HepG2 (cell line): ENCODE data around the gene SV2A. TPM values are rescaled to one million over a fixed set of nuclear protein-coding genes. Genes with fewer than 3 reads are reported as not detected.

Experiments used
- ATAC-seq: fragments of 200-7000 bp; cut with Tn5 transposase; 3 replicates; pipeline ENCODE4 v1.9.1; 2020; ENCODE audit warnings: mild to moderate bottlenecking, moderate library complexity
- BruUV-seq: library from RNA; stranded (reverse); fragments of 400-500 nt; replicated peaks from 2 replicates; lab custom pipeline; 2021; lab: Mats Ljungman, UMichigan
- CTCF ChIA-PET: fragments of 300-600 bp; formaldehyde crosslinking; extraction: SDS; loops from one replicate; lab custom pipeline; 2021; ENCODE audit warnings: low total read pairs, inconsistent platforms, low intra/inter-chr PET ratio; lab: Yijun Ruan, JAX
- POLR2A ChIA-PET: fragments of 350-600 bp; sonication (Branson Sonifier 250); formaldehyde crosslinking; loops from one replicate; lab custom pipeline; 2020; ENCODE audit warnings: antibody characterized with exemption, inconsistent platforms; lab: Yijun Ruan, JAX
- DNase-seq: peaks from one replicate; pipeline ENCODE4 v3.0.0-alpha.2; 2015; ENCODE audit warnings: low spot score
- FAIRE-seq: peaks from 3 replicates; lab custom pipeline; 2011; peaks lifted over from hg19 to GRCh38; lab: Jason Lieb, UNC
- H2AFZ ChIP-seq: one replicate; pipeline ENCODE4 v1.6.1; 2011; ENCODE audit warnings: low read length, inconsistent platforms
- H3K27ac ChIP-seq: fragments of 300-600 bp; 3 replicates; pipeline ENCODE4 v1.8.0; 2011; ENCODE audit warnings: mixed run types, mild to moderate bottlenecking, mixed read lengths, low read length, inconsistent platforms; ENCODE audit not compliant: insufficient read depth; ENCODE audit errors: extremely low read length
- H3K27me3 ChIP-seq, 2 experiments: fragments of 200-600 bp in 1 of 2; 2 replicates in 1 of 2; 3 replicates in 1 of 2; pipeline versions ENCODE4 v1.6.0 to v1.8.0; 2011; ENCODE audit warnings: low read length in 2 of 2, mild to moderate bottlenecking in 2 of 2, moderate library complexity in 2 of 2, inconsistent platforms in 1 of 2; ENCODE audit not compliant: insufficient read depth in 2 of 2, control insufficient read depth in 1 of 2
- H3K36me3 ChIP-seq, 2 experiments: fragments of 200-600 bp in 1 of 2; replicated peaks in 1 of 2; 2 replicates in 1 of 2; 3 replicates in 1 of 2; pipeline versions ENCODE4 v1.5.1 to v1.8.0; 2011; ENCODE audit warnings: low read length in 2 of 2, inconsistent platforms in 1 of 2; ENCODE audit not compliant: insufficient read depth in 2 of 2, control insufficient read depth in 1 of 2
- H3K4me1 ChIP-seq: 2 replicates; pipeline ENCODE4 v1.5.1; 2012; ENCODE audit warnings: low read length, inconsistent platforms; ENCODE audit not compliant: insufficient read depth
- H3K4me2 ChIP-seq: 2 replicates; pipeline ENCODE4 v1.6.0; 2011; ENCODE audit warnings: low read depth, low read length, inconsistent platforms
- H3K4me3 ChIP-seq, 3 experiments: fragments of 200-600 bp in 1 of 3; sonication (generic), shearing (Covaris generic) in 1 of 3; replicated peaks in 1 of 3; 2 replicates each; pipeline ENCODE4 v1.5.1; 2011 to 2016; ENCODE audit warnings: low read length in 3 of 3, inconsistent platforms in 2 of 3, low read depth in 2 of 3, mild to moderate bottlenecking in 2 of 3, control low read depth in 1 of 3, mixed read lengths in 1 of 3; ENCODE audit not compliant: insufficient read depth in 1 of 3
- H3K79me2 ChIP-seq: one replicate; pipeline ENCODE4 v1.6.1; 2011; ENCODE audit warnings: low read length, inconsistent platforms; ENCODE audit not compliant: insufficient read depth
- H3K9ac ChIP-seq: 2 replicates; pipeline ENCODE4 v1.6.0; 2011; ENCODE audit warnings: mild to moderate bottlenecking, low read depth, low read length, inconsistent platforms; ENCODE audit not compliant: insufficient read depth
- H3K9me3 ChIP-seq: 2 replicates; pipeline ENCODE4 v1.5.1; 2012; ENCODE audit warnings: mild to moderate bottlenecking, low read length
- H4K20me1 ChIP-seq: 2 replicates; pipeline ENCODE4 v1.6.0; 2011; ENCODE audit warnings: inconsistent platforms, mild to moderate bottlenecking, low read length, moderate library complexity; ENCODE audit not compliant: insufficient read depth
- AGO1 ChIP-seq: fragments of 200-400 bp; formaldehyde crosslinking; IDR thresholded peaks from 2 replicates; pipeline ENCODE4 v1.6.1; 2017; ENCODE audit warnings: mild to moderate bottlenecking, low read depth, low read length, moderate library complexity; ENCODE audit not compliant: poor library complexity, severe bottlenecking
- GTF2F1 ChIP-seq: fragments of 150-350 bp; IDR thresholded peaks from 2 replicates; pipeline ENCODE4 v1.6.1; 2014; ENCODE audit warnings: low read length
- KAT2B ChIP-seq: fragments of 150-350 bp; IDR thresholded peaks from 2 replicates; pipeline ENCODE4 v1.6.1; 2014; ENCODE audit warnings: low read depth, low read length, borderline replicate concordance
- KMT2A ChIP-seq: sonication (generic); formaldehyde crosslinking; IDR thresholded peaks from 2 replicates; pipeline ENCODE4 v1.4.0; 2020; ENCODE audit warnings: missing genetic modification reagents
- MED13 ChIP-seq: sonication (generic); formaldehyde crosslinking; IDR thresholded peaks from 2 replicates; pipeline ENCODE4 v1.5.0; 2020; ENCODE audit warnings: missing genetic modification reagents
- PCBP1 ChIP-seq: fragments of 200-400 bp; formaldehyde crosslinking; IDR thresholded peaks from 2 replicates; pipeline ENCODE4 v1.6.1; 2017; ENCODE audit warnings: mild to moderate bottlenecking, low read depth, low read length, borderline replicate concordance
- RORA ChIP-seq: sonication (generic); formaldehyde crosslinking; IDR thresholded peaks from 2 replicates; pipeline ENCODE4 v1.5.0; 2020; ENCODE audit warnings: mild to moderate bottlenecking, missing genetic modification reagents, moderate library complexity
- TAF15 ChIP-seq: fragments of 200-400 bp; formaldehyde crosslinking; IDR thresholded peaks from one replicate; pipeline ENCODE4 v1.6.1; 2018; ENCODE audit warnings: mild to moderate bottlenecking, low read depth, low read length; ENCODE audit not compliant: poor library complexity, severe bottlenecking
- ZFP62 ChIP-seq: sonication (generic); formaldehyde crosslinking; IDR thresholded peaks from 2 replicates; pipeline ENCODE4 v1.4.0; 2020; ENCODE audit warnings: missing genetic modification reagents
- ZNF605 ChIP-seq: sonication (generic); formaldehyde crosslinking; IDR thresholded peaks from 2 replicates; pipeline ENCODE4 v1.8.0; 2022; ENCODE audit warnings: mild to moderate bottlenecking, missing genetic modification reagents
- ZNF607 ChIP-seq: sonication (generic); formaldehyde crosslinking; IDR thresholded peaks from 2 replicates; pipeline ENCODE4 v1.5.1; 2020; ENCODE audit warnings: missing genetic modification reagents, mild to moderate bottlenecking, borderline replicate concordance
- ZSCAN29 ChIP-seq: sonication (generic); formaldehyde crosslinking; conservative IDR thresholded peaks from 2 replicates; pipeline ENCODE4 v1.4.0; 2020; ENCODE audit warnings: mild to moderate bottlenecking, missing genetic modification reagents
- WGBS: methylation state at CpG from one replicate; pipeline ENCODE4 v1.1.6; 2017; ENCODE audit warnings: low lambda C conversion rate; 5-methylcytosine and 5-hydroxymethylcytosine counted together
- in situ Hi-C: cut with HindIII; loops from 2 replicates; pipeline ENCODE4 v1.10.0; 2017; ENCODE audit warnings: low pct_unique_long_range_greater_than_20kb; ENCODE audit not compliant: extremely low pct_ligation_motif_present
- intact Hi-C: fragments of 100-400 bp; cut with micrococcal nuclease; formaldehyde crosslinking; loops from one replicate; pipeline ENCODE4 v1.10.0; 2022; ENCODE audit not compliant: unreplicated experiment
- polyA plus RNA-seq, 8 experiments: library from polyadenylated mRNA; depleted of rRNA in 3 of 8; stranded (reverse) in 7 of 8; unstranded in 1 of 8; fragments of >200 nt; fragmentation: Illumina TruSeq in 4 of 8; extraction: Trizol in 4 of 8; gene quantifications; 2 replicates each; pipeline versions ENCODE4 v1.2.1 to v1.2.3, GENCODE V29; 2011 to 2016; ENCODE audit warnings: low read depth in 4 of 8, missing spikeins in 1 of 8, mixed read lengths in 1 of 8; ENCODE audit not compliant: insufficient read depth in 1 of 8
- total RNA-seq, 5 experiments: library from RNA; depleted of rRNA; stranded (reverse); fragments of >200 nt; fragmentation: Illumina TruSeq; extraction: Trizol; gene quantifications; 2 replicates each; pipeline ENCODE4 v1.2.3, GENCODE V29; 2016; ENCODE audit warnings: low read depth in 1 of 5
- TF ChIP-seq, protein P1 (sequence below): sonication (generic); formaldehyde crosslinking; IDR thresholded peaks from 2 replicates; pipeline ENCODE4 v1.8.0; 2022; ENCODE audit warnings: missing genetic modification reagents, low read depth, mild to moderate bottlenecking, borderline replicate concordance
- TF ChIP-seq, protein P2 (sequence below): sonication (generic); formaldehyde crosslinking; IDR thresholded peaks from 2 replicates; pipeline ENCODE4 v1.4.0; 2020; ENCODE audit warnings: missing genetic modification reagents, mild to moderate bottlenecking, borderline replicate concordance

SV2A gene
- total and polyA plus RNA-seq, 2 of the 13 experiments (the other 11 are each of a cell fraction or from before 2014, with no cell fraction given): 0.84 to 1.9 TPM

DNA sequence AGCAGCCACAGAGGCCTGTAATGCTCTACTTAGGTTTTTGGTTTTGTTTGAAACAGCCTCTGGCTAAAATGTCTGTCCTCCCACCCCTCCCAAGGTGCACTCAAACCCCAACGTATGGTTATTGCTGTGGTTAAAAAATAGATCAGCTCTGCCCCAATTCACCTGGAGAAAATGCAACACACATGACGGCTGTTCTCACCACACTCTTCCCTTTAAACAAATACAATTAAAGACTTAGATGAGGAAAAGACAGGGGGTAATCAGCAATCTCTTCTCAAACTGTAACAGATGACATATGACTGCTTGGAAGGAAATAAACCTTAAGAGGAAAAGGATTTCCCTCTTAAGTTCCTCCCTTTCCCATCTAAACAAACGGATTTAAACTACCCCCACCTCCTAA is 25.2 kb upstream of the SV2A start:
- DNase-seq: no peak
- TF ChIP-seq, protein P1, sequence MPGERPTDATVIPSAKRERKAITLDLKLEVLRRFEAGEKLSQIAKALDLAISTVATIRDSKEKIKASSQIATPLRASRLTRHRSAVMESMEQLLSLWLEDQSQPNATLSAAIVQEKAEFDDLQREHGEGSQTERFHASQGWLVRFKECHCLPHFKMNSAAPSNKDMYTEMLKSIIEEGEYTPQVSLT (CRISPR knock-in tag): no peak
- TF ChIP-seq PCBP1 (no peak), ZNF605 (no peak), KAT2B (no peak), RORA (CRISPR knock-in tag) (no peak), ZSCAN29 (no peak), ZFP62 (CRISPR knock-in tag) (no peak), ZNF607 (CRISPR knock-in tag) (no peak), KMT2A (CRISPR knock-in tag) (no peak), GTF2F1 (no peak), TAF15 (no peak), MED13 (CRISPR knock-in tag) (no peak), AGO1 (no peak)
- TF ChIP-seq, protein P2, sequence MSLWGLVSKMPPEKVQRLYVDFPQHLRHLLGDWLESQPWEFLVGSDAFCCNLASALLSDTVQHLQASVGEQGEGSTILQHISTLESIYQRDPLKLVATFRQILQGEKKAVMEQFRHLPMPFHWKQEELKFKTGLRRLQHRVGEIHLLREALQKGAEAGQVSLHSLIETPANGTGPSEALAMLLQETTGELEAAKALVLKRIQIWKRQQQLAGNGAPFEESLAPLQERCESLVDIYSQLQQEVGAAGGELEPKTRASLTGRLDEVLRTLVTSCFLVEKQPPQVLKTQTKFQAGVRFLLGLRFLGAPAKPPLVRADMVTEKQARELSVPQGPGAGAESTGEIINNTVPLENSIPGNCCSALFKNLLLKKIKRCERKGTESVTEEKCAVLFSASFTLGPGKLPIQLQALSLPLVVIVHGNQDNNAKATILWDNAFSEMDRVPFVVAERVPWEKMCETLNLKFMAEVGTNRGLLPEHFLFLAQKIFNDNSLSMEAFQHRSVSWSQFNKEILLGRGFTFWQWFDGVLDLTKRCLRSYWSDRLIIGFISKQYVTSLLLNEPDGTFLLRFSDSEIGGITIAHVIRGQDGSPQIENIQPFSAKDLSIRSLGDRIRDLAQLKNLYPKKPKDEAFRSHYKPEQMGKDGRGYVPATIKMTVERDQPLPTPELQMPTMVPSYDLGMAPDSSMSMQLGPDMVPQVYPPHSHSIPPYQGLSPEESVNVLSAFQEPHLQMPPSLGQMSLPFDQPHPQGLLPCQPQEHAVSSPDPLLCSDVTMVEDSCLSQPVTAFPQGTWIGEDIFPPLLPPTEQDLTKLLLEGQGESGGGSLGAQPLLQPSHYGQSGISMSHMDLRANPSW (CRISPR knock-in tag): no peak

More for the DNA sequence above, 25.2 kb upstream of the SV2A start:
- Histone ChIP-seq H4K20me1 (no peaks in the 10 kb centered on the region), H3K4me2 (no peak overlapping the region), H3K79me2 (no peaks in the 10 kb centered on the region), H3K36me3 (peaks cover 5 to 26% of the 10 kb centered on the region in 2 experiments; a peak in 3 of 5 replicates), H3K9me3 (no peaks in the 10 kb centered on the region), H2AFZ (no peak overlapping the region), H3K27me3 (no peaks in the 10 kb centered on the region), H3K4me3 (no peak overlapping the region), H3K9ac (no peak overlapping the region), H3K4me1 (peaks cover 26% of the 10 kb centered on the region), H3K27ac (no peak overlapping the region)
- ATAC-seq (no peak), FAIRE-seq (no peak)
- POLR2A ChIA-PET: interaction anchor here (1.1 to 1.7 kb wide), 2 partner anchors 55 to 68 kb away, joined by 3 to 22 read pairs; partner anchors contain the start of gene OTUD7B
- intact Hi-C loops (loop anchor here (1.0 kb wide), 1 partner anchor 55 kb away; no protein-coding TSS in a partner anchor), in situ Hi-C loops (no loop called here)
- BruUV-seq: no TSS peak
- 78% methylated on average over 3 of the region's 3 CpGs for WGBS
- CTCF ChIA-PET: interaction anchor here (1.3 kb wide), 1 partner anchor 54 kb away, joined by 6 read pairs; no protein-coding TSS in a partner anchor
